Stimulated activated CD4-positive, alpha-beta T cell treated with anti-CD3 and anti-CD28 coated beads, TNF-alpha, amount 100 ng/mL, for 1 hour (primary cell): ENCODE results near the gene TESMIN.

Experiments used
- DNase-seq, 3 donors: peaks; one replicate each; pipeline ENCODE4 v3.0.0-alpha.2; 2020; ENCODE audit warnings: low read depth in 3 of 3, low spot score in 1 of 3

The TESMIN gene

DNA sequence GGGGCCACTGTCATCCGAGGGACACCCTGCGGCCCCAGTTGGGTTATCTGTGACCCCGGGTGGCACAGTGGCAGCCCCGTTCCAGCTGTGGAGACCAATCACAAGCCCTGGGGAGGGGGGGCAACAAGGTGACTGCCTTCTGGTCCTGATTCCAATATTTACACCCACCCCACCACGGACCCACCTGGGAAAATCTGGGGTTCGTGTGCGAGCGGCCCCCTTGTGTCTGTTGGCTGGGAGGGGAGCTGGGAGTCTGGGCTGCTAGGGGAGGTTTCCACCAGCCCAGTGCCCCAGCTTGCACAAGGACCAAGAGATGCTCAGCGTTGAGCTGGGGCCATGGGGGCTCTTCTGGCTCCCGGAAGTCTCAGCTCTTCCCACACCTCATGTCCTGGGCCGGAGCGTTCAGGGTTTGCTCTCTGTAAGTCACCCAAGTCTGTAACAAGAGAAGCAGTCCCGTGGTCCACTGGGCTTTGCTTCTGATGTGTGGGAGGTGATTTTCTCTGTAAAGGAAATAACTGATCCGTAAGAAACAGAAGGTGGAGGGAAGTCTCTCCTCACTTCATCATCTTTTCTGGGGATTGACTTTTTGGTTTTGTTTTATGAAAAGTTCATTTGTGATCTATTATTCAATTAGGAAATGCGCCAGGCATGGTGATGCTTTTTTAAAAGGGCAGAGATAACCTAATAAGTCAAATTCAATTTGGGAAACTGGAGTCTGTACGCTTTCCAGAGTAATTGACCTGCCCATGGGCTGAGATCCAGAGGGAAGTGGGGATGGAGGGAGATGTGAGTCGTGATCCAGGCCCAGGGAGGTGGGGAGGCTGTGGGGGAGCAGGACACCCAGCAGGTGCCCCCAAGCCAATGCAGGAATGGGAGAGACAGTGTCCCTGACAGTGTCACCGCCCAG, 89.4 kb downstream of the TESMIN start:
- DNase-seq: no peak

DNA sequence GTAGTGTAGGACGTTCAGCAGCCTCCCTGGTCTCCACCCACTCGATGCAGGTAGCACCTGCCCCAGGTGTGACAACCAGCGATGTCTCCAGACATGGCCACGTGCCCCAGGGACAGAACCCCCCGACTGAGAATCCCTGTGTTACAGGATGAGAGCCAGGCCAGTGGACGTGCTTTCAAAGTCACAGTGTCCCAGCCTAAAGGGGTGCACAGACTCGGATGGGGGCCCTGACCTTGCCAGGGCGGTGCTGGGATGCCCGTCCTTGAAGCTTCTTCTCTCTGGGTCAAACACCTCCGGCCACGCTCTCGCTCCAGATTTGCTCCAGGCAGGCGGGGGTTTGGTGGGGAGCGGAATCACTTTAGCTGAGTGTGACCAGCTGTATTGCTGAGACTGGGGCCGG, 90.3 kb downstream of the TESMIN start:
- no peak for DNase-seq

DNA sequence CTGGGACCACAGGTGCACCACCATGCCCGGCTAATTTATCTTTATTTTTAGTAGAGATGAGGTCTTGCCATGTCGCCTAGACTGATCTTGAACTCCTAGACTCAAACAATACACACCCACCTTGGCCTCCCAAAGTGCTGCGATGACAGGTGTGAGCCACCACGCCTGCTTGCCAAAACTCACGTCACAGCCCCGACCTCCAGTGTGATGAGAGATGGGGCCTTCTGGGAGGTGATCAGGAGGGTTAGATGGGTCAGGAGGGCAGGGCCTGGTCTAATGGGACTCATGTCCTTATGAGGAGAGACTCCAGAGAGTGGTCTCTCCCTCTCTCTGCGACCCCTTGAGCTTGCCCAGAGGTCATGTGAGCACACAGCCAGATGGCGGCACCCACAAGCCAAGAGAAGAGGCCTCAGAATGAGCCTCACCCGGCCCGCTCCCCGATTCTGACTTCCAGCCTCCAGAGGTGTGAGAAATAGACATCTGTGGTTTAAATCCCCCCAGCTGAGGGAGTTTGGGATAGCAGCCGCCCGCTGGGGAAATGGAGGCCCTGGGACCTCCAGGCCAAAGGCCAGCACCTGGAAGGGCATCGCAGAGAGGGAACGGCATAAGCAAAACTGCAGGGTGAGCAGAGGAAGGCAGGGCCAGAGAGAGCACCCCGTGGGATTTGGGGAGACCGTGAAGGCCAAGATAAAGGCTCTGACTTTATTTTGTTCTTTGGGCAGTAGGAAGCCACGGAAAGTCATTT, 91.1 kb downstream of the TESMIN start:
- no peak for DNase-seq

- DNase-seq: no peak
Measured at GRCh38 chr11:68659158-68659921, 92.0 kb downstream of the TESMIN start.

DNA sequence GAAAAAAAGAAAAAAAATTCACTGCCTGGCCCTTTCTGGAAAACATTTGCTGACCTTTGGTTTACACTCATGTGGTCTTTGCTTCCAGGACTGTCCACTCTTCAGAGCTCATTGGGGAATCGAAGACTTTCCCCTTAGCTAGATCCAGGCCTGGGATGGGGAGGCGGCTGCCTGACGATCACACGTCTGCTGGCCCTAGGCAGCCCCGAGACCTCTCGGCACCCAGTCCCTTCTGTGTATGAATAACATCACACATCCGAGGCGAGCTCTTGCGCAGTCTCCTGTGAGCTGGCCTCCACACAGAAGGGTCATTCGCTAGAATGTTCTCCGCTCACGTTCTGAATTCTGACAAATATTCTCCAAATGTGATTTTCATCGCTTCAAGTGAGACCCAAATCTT, 92.7 kb downstream of the TESMIN start:
- no peak for DNase-seq

GRCh38 chr11:68658097-68658496, 93.2 kb downstream of the TESMIN start:
- DNase-seq: no peak
